RWPE2 (cell line): Measurements from ENCODE around the gene EFNB1.

ENCODE experiments used
- ATAC-seq: fragments of 200-7000 bp; cut with Tn5 transposase; 3 replicates; pipeline ENCODE4 v1.9.1; 2021; ENCODE audit warnings: low read depth
- DNase-seq: peaks from one replicate; pipeline ENCODE4 v3.0.0-alpha.2; 2020; ENCODE audit warnings: low spot score
- H3K27ac ChIP-seq: fragments of 450-650 bp; 2 replicates; pipeline ENCODE4 v1.5.1; 2017; ENCODE audit warnings: mild to moderate bottlenecking; ENCODE audit not compliant: poor library complexity, severe bottlenecking
- H3K27me3 ChIP-seq: fragments of 250-450 bp; sonication (Bioruptor Pico); 2 replicates; pipeline ENCODE4 v1.5.1; 2021; ENCODE audit warnings: mild to moderate bottlenecking, moderate library complexity; ENCODE audit not compliant: insufficient read depth, poor library complexity, severe bottlenecking
- H3K36me3 ChIP-seq: fragments of 250-450 bp; sonication (Bioruptor Pico); 2 replicates; pipeline ENCODE4 v1.5.1; 2020; ENCODE audit warnings: low read depth, mild to moderate bottlenecking, moderate library complexity
- H3K4me1 ChIP-seq: fragments of 250-450 bp; sonication (Bioruptor Pico); 2 replicates; pipeline ENCODE4 v1.5.1; 2021; ENCODE audit warnings: mild to moderate bottlenecking, moderate library complexity; ENCODE audit not compliant: insufficient read depth, poor library complexity, severe bottlenecking
- H3K4me3 ChIP-seq: fragments of 250-450 bp; sonication (Bioruptor Pico); 2 replicates; pipeline ENCODE4 v1.5.1; 2021; ENCODE audit warnings: mild to moderate bottlenecking, moderate library complexity; ENCODE audit not compliant: severe bottlenecking
- H3K9me3 ChIP-seq: fragments of 250-450 bp; sonication (Bioruptor Pico); 2 replicates; pipeline ENCODE4 v1.5.1; 2021; ENCODE audit warnings: mild to moderate bottlenecking, moderate library complexity; ENCODE audit not compliant: severe bottlenecking
- TF ChIP-seq, protein P1 (sequence below): fragments of 450-650 bp; IDR thresholded peaks from one replicate; pipeline ENCODE4 v1.5.1; 2017; ENCODE audit warnings: mild to moderate bottlenecking, moderate library complexity; ENCODE audit not compliant: poor library complexity, severe bottlenecking

Gene EFNB1

DNA sequence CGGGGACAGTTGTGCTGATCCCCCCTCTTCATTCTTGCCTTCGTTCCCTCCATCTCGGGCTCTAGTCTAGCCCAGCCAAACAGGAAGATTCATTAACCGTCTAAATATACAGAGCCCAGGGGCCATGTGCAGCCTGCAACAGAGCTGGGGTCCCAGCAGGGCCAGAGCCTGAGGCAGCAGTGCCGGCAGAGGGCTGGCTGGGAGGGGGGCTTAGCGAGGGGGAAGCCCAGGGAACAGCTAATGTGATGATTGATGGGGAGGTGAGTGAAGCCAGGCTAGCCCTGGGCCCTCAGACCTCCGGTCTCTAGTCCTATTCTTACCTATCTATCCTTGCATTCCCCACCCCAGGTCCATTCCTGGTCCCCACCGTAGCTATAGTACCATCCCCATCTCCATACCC is 22.3 kb downstream of the EFNB1 start:
- H3K4me3 ChIP-seq = no peak overlapping the region
- TF ChIP-seq, protein P1, sequence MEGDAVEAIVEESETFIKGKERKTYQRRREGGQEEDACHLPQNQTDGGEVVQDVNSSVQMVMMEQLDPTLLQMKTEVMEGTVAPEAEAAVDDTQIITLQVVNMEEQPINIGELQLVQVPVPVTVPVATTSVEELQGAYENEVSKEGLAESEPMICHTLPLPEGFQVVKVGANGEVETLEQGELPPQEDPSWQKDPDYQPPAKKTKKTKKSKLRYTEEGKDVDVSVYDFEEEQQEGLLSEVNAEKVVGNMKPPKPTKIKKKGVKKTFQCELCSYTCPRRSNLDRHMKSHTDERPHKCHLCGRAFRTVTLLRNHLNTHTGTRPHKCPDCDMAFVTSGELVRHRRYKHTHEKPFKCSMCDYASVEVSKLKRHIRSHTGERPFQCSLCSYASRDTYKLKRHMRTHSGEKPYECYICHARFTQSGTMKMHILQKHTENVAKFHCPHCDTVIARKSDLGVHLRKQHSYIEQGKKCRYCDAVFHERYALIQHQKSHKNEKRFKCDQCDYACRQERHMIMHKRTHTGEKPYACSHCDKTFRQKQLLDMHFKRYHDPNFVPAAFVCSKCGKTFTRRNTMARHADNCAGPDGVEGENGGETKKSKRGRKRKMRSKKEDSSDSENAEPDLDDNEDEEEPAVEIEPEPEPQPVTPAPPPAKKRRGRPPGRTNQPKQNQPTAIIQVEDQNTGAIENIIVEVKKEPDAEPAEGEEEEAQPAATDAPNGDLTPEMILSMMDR = no peak
- no peaks in the 10 kb centered on the region for H3K36me3 ChIP-seq
- no peaks in the 10 kb centered on the region for H3K9me3 ChIP-seq
- no peaks in the 10 kb centered on the region for H3K4me1 ChIP-seq
- DNase-seq = no peak
- no peaks in the 10 kb centered on the region for H3K27me3 ChIP-seq
- H3K27ac ChIP-seq = no peak overlapping the region
- ATAC-seq = no peak

DNA sequence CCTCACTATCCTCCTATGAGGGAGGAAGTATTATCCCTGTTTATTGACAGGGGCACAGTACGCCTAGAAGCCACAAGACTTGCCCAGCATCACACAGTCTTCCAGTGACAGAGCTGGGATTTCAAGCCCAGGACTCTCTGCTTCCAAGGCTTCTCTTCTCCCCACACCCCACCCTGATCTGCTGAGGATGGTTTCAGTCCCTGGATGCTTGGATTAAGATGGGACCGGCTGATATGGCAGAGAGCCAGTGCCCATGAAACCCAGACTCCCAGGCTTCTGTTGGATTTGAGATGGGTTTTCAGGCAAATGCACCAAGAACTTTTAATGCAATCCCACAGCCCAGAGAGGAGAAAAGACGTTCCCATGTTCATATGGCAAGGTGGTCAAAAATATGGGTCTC is 23.2 kb downstream of the EFNB1 start:
- Histone ChIP-seq H3K27ac (no peak overlapping the region), H3K36me3 (no peaks in the 10 kb centered on the region), H3K4me1 (no peaks in the 10 kb centered on the region), H3K9me3 (no peaks in the 10 kb centered on the region), H3K4me3 (no peak overlapping the region), H3K27me3 (no peaks in the 10 kb centered on the region)
- DNase-seq (no peak), ATAC-seq (no peak)
- TF ChIP-seq, protein P1 = no peak

DNA sequence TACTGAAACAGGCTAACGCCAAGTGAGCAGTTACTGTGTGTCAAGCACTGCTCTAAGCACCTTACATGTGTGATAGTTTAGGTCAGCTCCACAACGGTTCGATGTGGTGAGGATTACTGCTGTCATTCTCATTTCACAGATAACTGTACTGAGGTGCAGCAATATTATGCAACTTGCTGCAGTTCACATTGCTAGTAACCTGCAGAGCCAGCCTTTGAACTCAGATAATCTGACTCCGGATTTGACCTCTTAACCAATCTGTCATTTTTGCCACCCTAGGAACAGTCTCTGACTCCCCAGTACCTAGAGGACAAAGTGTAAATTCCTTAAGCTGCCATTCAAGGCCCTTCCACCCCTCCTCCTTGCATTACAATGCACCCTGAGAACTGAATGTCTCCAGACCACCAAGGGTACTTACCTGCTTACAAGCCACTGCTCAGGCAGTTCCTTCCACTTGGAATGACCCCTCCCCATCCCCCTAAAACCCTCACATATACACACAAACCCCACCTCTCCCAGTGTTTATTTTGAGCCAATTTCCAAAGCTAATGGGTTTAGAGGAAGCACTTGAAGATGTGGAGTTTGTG is 24.9 kb downstream of the EFNB1 start:
- TF ChIP-seq, protein P1 = no peak
- Histone ChIP-seq H3K27ac (no peak overlapping the region), H3K36me3 (no peaks in the 10 kb centered on the region), H3K27me3 (no peaks in the 10 kb centered on the region), H3K4me3 (no peak overlapping the region), H3K4me1 (no peaks in the 10 kb centered on the region), H3K9me3 (no peaks in the 10 kb centered on the region)
- DNase-seq (no peak), ATAC-seq (no peak)

DNA sequence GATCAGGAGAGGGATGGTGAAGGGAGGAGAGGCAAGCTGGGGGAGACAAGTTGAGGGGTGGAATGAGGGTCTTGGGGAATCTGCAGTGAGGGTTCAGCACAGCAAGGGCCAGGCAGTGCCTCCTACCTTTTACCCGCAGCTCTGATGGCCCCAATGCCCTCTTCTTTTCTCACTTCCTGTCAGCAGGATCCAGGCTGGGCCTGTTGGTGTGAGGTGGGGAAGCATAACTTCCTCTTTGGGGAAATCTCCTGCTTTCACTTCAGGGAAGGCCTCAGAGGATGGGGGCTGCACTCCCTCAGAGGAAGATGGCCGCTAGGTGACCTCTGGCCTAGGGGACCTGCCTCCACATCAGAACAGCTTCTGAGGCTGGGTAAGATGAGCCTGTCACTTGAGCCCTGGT is 36.5 kb downstream of the EFNB1 start:
- Histone ChIP-seq H3K4me3 (no peak overlapping the region), H3K27ac (no peak overlapping the region), H3K36me3 (no peaks in the 10 kb centered on the region), H3K27me3 (no peaks in the 10 kb centered on the region), H3K9me3 (no peaks in the 10 kb centered on the region), H3K4me1 (no peaks in the 10 kb centered on the region)
- TF ChIP-seq, protein P1 = no peak
- no peak for DNase-seq
- no peak for ATAC-seq

DNA sequence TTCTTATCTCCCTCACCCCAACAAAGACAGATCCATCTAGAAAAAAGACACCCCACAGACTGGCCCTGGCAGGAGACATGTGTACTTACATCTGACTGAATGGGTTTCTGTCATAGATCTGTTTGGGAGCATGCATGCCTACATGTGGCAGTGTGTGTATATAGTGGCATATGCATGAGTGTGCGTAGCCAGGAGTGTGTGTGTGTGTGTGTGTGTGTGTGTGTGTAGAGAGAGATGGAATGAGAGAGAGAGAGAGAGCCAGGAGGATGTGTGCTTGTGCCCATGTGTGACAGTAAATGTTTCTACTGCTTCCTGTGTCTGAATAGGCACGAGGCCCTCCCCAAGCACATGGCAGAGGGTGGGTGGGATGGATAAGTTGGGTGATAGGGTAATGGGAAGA is 37.1 kb downstream of the EFNB1 start:
- no peak overlapping the region for H3K27ac ChIP-seq
- TF ChIP-seq, protein P1 = no peak

More for the DNA sequence above, 37.1 kb downstream of the EFNB1 start:
- H3K9me3 ChIP-seq = no peaks in the 10 kb centered on the region
- no peaks in the 10 kb centered on the region for H3K4me1 ChIP-seq
- no peaks in the 10 kb centered on the region for H3K27me3 ChIP-seq
- ATAC-seq (no peak), DNase-seq (no peak)
- no peaks in the 10 kb centered on the region for H3K36me3 ChIP-seq
- no peak overlapping the region for H3K4me3 ChIP-seq
